SW480 (cell line): ENCODE results near the gene SIK1.

Source experiments
- DNase-seq: peaks from one replicate; pipeline ENCODE4 v3.0.0-alpha.2; 2016; ENCODE audit warnings: low spot score

SIK1 gene

DNA sequence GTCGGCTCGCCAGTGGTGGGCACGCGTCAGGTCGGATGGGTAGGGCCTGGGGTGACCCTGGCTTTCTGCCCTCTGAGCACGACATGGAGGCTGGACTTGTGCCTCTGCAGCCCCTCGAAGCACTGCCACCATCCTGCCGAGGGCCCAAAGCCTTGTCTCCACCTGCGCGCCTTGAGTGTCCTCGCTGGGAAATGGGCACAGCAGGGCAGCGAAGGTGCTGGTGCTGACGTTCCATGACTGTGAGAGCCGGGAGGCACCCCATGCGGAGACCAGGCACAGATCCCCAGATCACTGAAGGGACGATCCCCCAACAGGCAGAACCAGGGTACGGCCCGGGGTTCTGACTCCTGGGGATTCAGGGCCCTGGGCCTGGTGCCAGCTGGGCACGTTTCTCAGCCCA lies 60.3 kb downstream of the SIK1 start:
- no peak for DNase-seq

DNA sequence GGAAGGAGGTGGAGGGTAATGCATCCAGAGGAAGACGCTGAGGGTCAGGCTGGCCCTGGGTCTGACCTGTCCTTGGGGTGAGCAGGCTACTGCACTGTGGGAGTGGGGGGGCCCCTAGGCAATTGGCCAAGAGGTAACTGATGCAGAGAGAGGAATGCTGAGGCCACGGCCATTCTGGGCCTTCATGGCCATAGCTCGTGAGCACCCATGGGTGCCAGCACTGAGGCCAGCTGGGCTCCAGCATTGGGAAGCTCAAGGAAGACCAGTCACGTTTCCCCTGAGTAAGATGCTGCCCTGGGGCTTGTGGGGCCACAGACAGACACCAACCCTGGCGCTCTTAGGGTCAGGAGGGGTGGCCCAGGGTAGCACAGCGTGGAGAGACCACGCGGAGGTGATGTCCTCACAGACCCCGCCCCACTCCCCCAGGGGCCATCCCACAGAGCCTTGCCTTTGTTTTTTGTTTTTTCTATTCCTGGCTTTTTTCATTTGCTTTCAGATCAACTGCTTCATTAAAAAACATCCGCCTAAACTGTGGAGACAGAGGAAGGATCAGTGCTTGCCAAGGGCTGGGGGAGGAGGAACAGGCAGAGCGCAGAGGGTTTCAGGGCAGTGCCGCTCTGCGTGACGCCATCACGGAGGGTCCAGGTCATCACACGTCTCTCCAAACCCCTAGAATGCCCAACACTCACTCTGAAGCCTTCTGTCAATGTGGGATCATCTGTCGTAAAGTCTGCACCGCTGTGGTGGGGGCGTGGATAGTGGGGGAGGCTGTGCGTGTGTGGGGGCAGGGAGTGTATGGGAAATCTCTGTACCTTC lies 61.1 kb downstream of the SIK1 start:
- no peak for DNase-seq

DNA sequence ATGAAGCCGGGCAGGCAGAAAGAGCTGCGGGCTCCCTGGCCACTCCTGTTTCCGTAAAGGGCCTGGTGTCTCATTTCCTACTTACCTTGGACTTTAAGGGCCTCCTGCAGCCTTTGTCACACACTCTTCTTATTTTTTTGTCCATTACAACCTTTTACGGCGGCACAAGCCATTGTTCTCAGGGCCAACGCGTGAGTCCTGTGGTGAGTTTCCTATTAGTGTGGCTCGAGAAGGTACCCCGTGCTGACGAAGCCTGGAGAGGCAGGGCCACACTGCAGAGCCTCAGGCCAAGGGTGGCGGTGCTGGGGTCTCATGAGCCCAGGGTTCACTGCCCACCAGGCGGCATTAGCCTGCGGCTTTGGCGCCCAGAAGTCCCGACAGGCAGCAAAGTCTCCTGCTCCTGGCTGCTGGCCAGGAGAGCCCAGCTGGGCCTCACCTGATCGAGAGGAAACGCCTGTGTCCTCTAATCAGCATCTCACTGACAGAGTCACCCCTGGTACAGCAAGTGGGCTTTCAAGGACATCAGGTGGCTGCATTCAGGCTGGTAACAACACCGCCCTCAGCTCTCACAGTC lies 62.0 kb downstream of the SIK1 start:
- no peak for DNase-seq
